ENCODE data around the gene TMEM238L.

The TMEM238L gene

DNA sequence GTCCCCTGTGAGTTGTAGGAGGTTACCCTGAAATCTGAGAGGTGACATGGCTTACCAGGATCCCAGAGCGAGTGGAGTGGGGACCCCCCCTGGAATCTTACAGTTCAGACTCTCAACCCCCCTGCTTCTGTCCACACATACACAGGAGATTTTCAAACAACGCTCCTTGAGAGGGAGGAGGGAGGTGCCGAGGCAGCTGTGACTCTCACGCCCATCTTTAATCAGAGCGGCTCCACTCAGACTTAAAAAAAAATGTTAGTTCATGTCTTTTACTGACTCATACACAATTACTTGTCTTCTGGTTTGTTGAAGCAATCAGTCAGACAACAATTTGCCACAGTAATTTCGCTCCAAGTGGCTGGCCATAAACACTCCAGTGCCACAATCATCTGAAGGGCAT is 58.7 kb downstream of the TMEM238L start:
- H3K79me2 ChIP-seq (ENCODE audit: control insufficient read depth, low read length) = no peaks in the 10 kb centered on the region
- TF ChIP-seq CTCF (IDR thresholded peaks at IDR 0.05; ENCODE audit: low read depth, low read length, poor library complexity, severe bottlenecking) (no peak), EZH2phosphoT487 (IDR thresholded peaks at IDR 0.05; ENCODE audit: borderline replicate concordance, low read length) (no peak)
- H3F3A ChIP-seq (ENCODE audit: control insufficient read depth, insufficient read depth) = no peaks in the 10 kb centered on the region
- H3K27me3 ChIP-seq (ENCODE audit: control insufficient read depth, low read length) = no peaks in the 10 kb centered on the region
- H3K36me3 ChIP-seq (ENCODE audit: control insufficient read depth, low read length) = no peaks in the 10 kb centered on the region
- H4K20me1 ChIP-seq (ENCODE audit: control insufficient read depth, insufficient read depth, low read depth, low read length) = no peaks in the 10 kb centered on the region
- H3K27ac ChIP-seq (ENCODE audit: low read depth, low read length) = no peak overlapping the region
- H3K4me3 ChIP-seq (ENCODE audit: low read length) = no peak overlapping the region
- no peaks in the 10 kb centered on the region for H3K9me3 ChIP-seq (ENCODE audit: control insufficient read depth, insufficient read depth, low read length)
- no peaks in the 10 kb centered on the region for H3K4me1 ChIP-seq (ENCODE audit: control insufficient read depth, low read length)
- H3K4me2 ChIP-seq (ENCODE audit: low read length) = no peak overlapping the region
- H3K9me2 ChIP-seq (replicated peaks; ENCODE audit: control insufficient read depth, low read length) = no peaks in the 10 kb centered on the region

Data from DOHH2 (cell line).